Brain pericyte (primary cell): Measurements from ENCODE around the gene TMX4.
"Not testable (repeated sequence)": the region's sequence is repeated elsewhere in the genome, so short reads cannot be mapped to it uniquely, and the experiment has no call there.

Source experiments
- DNase-seq: peaks from one replicate; pipeline ENCODE4 v3.0.0-alpha.2; 2012; ENCODE audit warnings: low read depth, low spot score

TMX4 gene, protein sequence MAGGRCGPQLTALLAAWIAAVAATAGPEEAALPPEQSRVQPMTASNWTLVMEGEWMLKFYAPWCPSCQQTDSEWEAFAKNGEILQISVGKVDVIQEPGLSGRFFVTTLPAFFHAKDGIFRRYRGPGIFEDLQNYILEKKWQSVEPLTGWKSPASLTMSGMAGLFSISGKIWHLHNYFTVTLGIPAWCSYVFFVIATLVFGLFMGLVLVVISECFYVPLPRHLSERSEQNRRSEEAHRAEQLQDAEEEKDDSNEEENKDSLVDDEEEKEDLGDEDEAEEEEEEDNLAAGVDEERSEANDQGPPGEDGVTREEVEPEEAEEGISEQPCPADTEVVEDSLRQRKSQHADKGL

DNA sequence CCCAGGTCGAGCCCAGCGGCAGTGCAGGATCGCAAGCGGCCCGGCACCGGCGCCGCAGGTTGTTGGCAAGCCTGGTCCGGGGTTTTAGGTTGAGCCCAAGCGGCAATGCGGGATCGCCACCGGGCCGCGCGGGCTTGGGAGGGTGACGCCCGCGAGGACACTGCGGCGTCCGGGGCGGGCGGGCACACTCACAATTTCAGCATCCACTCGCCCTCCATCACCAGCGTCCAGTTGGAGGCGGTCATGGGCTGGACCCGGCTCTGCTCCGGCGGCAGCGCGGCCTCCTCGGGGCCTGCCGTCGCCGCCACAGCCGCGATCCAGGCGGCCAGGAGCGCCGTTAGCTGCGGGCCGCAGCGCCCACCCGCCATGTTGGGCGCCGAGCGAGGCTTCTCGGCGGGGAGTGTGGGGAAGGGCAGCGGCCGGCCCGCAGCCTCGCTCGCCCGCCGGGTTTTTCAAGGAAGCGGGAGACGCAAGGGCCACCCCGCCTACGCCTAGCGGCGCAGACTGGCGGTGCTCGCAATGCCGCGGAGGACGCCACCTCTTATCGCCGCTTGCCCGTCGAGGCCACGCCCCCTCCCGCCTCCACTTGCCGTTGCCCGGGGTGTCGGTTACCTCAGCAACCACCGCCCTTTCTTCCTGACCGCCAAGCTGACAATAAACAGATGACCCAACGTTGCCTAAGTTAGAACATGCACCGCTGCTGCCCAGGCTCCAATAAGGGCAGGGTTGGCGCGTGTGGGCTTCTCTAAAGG is at the start of gene TMX4:
Gene TMX4 (minus strand): TSS at position 516 of the 752 bp plus-strand sequence. CDS start 148 bp downstream, at position 368.
- peak; percentile 66 for DNase-seq

DNA sequence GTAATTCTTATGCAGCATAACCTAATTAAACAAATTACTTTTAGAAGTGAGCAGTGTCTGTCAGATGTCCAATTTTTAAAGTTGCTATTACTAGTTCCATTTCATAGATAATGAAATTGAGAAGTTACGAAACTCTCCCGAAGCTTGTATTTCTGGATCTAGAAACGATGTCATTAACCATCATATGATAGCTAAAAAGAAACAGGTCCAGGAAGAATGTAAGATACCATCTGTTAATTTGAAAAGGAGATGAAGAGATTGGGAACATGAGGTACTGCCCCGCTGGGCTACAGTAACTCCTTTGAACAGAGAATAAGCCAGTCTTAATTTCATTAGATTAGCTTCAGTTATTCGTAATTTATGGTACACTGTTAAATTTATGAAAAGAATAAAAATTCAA is 47.5 kb upstream of the TMX4 start:
- DNase-seq = no peak

DNA sequence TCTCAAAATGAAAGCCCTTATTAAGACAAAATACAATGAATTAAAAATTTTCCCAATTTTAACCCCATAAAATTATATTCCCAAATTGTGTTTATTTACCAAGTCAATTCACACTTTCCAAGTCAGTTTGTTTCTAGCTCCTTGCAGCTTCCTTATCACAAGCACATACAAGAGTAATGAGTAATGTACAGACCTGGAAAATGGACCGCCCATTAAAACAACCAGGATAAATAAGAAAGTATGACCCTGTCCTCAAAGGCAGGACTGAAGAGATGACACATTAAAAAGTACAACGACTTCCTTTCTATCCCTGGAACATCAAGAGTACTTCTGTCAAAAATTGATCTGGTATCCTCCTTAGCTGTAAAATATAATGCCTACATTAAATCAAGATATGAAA is 47.1 kb upstream of the TMX4 start:
- no peak for DNase-seq

DNA sequence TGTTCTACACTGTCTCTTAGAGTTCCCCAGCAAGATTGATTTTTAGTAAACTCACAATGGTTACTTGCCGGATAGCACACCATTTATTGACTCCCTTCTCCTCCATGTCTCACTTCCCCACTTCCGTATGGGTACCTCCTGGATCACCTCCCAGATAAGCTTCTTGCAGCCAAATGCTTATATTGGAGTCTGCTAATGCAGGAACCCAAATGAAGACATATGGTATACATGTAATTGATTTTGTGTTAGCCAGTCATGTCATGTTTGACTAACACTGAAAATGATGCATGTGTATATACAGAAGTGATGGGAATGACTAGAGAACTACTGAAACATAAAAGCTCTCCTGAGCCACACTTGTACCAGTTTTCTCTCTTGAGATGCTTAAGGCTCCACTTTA is 46.1 kb upstream of the TMX4 start:
- DNase-seq = no peak

DNA sequence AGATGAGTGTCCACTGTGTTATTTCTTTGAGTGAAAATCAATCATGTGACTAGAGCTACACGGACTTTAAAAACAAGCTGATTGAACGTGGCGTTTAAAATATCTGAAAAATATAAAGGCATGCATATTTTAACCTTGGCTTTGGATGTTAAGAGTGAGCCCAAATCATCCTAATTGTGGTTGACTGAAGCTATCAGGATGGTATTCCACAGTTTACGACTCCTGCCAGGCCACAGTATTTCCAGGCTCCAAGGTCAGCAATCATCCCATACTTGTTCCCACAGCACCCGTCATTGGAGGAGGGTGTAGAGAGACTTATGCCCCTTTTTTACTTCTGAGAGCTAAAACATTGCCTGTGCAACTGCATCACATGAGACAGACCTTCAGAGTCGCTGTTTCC is 43.2 kb upstream of the TMX4 start:
- no peak for DNase-seq

DNA sequence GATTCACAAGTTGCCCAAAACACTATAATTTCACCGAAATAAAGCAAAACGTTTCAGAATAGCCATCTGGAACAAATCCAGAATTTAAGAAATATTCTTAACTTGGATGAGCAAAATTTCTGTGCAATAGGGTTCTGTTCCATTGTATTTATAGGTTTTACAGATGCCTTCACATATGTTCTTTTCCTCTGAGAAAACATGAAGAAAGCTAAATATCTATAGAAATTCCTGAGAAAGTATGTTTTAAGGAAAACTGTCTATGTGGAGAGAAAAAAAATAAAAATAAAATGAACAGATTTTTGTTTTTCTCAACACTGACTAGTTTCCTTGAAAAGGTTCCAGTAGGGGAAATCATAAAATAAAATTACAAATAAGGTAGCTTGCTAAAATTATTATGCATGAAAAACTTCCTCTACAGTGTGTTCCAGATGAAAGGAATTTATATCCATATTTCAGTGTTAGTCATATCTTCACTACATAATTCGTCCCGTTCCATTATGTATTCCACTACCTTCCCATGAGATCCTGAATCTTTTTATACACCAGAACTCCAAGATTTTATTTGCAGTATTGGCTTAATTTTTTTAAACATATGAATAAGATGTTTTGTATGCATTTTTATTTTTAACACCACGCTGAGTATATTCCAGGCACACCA is 42.4 kb upstream of the TMX4 start:
- no peak for DNase-seq

DNA sequence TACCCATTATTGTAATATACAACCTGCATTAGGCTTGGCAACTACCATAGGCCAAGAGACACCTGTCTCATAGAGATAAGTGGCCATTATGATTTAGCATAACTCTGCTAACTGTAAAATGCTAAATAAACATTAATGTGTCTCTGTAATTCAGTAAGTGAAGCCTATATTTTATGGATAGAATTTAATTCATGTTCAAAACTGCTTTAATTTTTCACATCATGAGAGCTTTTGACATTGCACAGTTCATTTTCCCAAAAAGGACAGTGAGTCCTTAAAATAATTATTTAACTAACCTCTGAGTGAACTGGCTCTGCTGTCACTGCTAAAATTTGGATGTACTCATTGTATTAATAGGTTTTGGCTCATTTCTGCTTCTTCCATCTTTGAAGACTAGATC is 41.4 kb upstream of the TMX4 start:
- DNase-seq = no peak

DNA sequence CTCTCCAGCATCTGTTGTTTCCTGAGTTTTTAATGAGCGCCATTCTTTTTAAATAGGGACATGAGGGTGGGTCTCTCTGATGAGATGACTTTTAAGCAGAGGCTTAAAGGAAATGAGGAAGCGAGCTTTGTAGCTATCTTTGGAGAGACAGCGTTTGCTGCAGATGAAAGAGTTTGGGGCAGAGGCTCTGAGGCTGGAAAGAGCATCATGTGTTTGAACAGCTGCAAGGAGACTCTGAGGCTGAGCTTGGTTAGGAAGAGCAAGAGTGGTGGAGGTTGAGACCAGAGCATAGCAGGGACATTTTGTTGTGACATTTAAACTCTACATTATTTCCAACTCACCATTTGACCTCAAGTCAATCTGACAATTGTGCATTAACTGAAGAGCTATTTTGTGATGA is 38.3 kb upstream of the TMX4 start:
- no peak for DNase-seq

DNA sequence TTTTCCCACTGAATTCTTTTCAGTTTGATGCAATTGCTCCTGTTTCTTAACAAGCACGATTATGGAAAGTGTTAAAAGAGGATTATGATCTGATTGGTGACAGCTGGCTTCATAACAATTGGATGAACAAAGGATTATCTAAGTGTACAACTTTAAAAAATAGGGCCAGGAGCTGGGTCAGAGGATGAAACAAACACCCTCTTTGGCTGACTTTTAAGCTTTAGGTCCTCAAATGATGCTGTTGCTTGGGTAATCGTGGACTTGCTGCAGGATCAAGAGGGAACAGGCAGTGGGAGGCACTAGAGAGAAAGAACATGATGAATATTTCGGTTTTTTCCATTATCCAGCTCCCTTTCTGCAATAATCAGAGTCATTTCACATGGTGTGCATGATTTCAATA is 35.5 kb upstream of the TMX4 start:
- DNase-seq = no peak

DNA sequence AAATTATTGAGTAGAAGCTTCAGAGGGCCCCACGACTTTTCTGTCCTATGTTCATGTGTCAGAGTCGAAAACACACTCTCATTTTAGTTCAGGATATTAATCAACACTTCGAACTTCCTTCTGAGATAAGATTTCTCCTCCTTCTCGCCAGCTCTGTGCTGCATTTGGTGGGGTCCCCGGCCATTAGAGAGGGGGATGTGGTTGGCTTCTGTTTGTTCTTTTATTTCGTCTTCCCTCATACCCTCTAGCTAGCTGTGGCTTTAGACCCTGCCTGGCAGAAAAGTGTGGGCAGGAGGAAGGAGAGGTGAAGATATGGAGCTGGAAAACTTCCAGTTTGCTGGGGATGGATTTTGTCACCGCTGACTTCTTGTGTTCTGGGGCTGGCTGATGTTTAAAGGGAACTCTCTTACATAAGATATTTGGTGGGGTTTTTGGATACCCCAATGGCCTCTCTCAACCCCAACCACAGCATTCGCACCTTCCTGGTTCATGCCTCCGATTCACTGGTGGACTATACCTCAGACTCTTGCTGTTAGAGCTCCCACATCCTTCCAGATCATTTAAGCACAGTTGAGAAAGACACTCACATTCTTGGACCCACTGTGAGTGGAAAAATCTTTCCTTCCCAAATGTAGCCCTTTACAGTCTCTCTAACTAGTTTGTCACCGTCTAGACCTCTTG is 30.7 kb upstream of the TMX4 start:
- DNase-seq = no peak

DNA sequence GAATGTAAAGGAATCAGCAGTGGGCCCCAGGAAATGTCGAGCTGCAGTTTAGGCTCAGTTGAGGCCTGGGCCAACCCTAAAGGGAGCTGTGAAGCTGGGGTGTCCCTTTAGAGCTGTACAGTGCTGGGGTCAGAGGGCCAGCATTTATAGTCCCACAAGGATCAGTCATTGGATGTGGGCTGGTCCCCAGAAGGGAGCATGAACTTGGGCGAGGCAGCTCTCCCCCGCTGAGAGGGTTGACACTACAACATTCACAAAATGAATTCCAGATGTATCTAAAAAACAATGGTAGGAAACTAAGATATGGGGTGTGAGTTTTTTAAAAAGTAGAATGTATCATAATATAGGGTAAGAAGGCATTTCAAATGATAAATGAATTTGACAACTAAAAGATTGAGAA is 29.7 kb upstream of the TMX4 start:
- no peak for DNase-seq

DNA sequence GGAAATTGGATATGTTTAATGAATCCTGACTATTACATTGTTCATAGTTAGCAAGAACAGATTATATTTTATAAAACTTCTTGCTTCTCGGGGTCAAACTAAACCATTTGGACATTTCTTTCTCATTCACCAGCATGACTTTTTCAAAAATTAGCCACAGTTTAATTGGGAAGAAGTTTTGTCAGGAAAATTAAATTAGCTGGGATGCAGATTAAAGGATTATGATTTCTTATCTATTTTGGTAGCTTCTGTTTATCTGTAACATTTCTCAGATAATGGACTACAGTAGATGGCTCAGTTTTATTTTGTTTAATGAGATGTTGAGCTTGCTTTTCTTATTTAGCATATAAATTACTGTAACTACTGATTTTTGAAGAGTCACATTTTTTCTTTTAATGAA is 26.4 kb upstream of the TMX4 start:
- DNase-seq = no peak

DNA sequence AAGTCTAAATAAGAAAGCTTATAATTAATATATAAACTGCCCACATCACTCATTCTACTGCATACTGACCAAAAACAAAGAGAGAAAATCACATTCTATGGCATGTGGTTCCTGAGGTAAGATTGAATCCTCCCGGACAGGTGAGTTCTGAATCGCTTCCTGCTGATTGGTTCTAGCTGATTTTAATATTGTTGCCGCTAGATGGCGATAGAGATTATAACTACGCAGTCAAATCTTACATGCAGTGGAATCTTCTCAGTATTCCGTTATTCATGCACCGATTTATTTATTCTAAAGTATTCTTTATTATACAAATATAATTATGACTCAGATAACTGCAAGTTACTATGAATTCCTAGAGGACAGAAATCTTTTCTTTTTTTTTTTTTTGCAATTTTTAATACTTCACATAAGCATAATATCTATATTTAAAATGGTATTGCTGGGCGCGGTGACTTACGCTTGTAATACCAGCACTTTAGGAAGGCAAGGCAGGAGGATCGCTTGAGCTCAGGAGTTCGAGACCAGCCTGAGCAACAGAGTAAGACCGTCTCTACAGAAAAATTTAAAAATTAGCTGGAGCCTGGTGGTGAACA is 24.2 kb upstream of the TMX4 start:
- DNase-seq = no peak

DNA sequence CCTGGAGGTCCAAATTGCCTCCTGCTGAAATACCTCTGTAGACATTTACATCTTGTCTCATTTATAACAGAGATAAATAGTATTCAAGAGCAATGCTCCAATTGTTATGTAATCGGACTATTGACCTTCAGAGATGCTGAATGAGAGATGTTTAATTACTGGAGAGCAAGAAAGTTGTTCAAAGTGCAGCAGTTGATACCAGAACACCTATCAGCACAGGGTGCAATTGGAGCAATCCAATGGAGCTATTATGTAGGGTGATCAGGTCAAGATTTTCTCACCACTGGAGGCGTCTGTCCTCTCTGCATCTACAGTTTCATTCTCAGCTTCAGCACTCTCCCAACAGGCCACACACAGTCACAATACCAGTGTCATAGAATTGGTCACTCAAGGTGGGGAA is 19.5 kb upstream of the TMX4 start:
- no peak for DNase-seq

DNA sequence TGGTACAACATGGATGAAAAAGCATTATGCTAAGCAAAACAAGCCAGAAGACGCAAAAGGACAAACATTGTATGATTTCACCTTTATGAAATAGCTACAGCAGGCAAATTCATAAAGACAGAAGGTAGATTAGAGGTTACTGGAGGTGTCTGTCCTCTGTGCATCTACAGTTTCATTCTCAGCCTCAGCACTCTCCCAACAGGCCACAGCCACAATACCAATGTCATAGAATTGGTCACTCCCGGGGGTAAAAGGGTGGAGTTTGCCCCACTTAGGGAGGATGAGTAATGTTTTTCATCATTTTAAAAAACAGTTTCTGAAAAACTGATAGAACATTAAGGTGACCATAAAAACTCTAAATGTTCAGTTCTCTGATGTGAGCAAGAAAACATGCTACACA is 17.2 kb upstream of the TMX4 start:
- no peak for DNase-seq

DNA sequence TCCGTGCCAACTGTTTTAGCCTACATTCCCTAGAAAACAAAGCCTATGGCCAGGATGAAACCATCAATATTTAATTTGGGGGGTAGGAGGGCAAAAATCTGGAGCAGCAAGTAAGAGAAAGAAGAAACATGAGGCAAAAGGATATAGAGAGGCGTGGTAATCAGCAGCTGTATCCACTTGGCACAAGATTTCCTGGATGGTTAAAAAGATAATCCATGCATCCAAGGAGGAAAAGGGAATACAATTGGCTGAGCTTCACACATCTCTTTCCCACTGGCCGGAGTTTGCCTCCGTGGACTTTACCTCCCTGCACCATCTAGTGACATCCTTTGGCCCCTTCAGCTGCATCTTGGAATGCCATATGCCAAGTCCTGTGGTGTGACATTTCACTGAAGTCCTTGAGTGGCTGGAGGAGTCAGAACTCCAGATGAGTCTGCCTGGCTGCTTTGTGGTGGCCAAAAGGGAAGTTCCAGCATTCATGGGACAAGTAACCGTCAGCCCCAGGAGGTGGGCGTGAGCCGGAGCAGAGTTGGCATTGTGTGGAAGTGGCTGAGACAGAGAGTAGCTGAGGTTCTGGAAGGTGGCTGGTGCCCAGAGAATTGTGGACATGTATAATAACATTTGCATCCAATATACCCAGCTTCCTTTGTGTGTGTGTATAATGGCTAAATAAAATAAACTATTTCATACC is 13.7 kb upstream of the TMX4 start:
- no peak for DNase-seq

DNA sequence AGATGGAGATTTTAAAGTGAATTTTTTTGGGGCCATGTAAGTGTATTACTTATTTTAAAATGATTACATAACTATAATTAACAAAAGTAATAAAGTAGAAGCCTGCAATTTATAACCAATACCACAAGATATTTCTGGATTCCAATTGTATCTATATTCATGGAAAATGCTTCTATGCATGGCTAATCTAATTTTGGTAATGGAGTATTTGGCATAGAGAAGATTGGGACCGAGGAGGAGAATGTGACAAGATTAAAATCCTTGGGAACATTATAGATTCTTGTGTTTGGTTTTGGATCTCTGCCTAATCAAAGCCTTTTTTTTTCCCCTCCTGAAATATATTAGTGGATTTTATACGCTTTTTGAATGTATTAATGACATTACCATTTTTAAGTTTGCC is 12.9 kb upstream of the TMX4 start:
- DNase-seq = no peak

DNA sequence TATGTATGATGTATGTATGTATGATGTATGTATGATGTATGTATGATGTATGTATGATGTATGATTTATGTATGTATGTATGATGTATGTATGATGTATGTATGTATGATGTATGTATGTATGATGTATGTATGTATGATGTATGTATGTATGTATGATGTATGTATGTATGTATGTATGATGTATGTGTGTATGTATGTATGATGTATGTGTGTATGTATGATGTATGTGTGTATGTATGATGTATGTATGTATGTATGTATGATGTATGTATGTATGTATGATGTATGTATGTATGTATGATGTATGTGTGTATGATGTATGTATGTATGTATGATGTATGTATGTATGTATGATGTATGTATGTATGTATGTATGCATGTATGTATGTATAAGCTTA is 12.0 kb upstream of the TMX4 start:
- not testable (repeated sequence) for DNase-seq

DNA sequence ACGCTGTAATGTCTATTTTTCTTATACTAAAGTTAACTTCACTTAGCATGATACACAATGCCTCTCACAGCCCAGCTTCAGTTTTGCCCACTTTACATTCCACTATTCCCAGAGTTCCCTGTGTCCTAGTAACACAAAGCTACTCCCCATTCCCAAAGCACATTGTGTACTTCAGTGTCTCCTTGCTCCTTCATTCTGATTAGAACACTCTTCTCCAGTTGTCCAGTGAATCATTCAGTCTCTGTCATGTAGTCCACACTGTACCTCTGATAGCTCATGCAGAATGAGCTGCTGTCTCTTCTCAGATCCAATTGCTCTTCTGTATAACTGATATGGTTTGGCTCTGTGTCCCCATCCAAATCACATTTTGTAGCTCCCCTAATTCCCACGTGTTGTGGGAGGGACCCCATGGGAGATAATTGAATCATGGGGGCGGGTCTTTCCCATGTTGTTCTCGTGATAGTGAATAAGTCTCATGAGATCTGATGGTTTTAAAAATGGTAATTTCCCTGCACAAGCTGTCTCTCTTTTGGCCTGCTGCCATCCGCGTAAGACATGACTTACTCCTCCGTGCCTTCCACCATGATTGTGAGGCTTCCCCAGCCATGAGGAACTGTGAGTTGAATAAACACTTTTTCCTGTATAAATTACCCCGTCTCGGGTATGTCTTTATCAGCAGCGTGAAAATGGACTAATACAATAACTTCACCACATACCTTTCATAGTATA is 2.1 kb upstream of the TMX4 start:
- no peak for DNase-seq

DNA sequence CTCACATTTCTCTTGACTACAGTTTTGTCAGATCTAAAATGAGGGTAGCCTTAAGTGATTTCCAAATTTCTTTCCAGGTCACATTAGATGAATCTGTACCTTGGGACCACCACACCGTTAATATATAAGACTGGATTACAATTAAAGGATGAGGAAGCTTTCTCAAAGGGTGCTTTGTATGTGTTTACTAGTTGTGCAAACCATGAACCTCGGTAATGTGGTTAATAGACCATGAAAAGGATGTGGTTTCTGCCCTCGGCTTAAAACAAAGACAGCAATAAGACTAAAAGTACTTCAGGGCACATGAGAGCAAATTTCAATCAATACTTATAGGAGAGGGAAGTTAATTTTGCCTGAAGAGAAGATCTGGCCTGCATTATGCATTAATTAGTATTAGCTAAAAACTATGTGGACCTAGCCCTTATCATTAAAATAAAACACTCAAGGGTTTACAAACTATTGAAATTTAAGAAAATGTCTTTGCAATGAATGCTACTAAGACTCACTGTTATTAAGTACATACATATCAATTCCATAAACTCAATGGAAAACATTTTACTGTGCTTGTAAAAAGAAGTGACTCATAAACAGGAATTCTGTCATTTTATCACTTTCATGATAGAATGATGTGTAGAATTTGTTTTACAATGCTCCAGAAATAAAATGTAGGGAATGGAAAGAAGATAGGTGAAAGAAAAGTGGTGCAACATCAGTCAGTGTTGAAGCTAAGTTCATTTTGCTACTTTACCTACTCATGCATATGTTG is 936 bp upstream of the TMX4 start:
- no peak for DNase-seq
